ENCODE data around the gene RALY. TPM values are rescaled to one million over a fixed set of nuclear protein-coding genes. Genes with fewer than 3 reads are reported as not detected.

RALY gene
- total and polyA plus RNA-seq, 3 donors from 2014 or later: 184 to 247 (median 224) TPM

GRCh38 chr20:34042262-34042661 is 48.6 kb downstream of the RALY start:
- Histone ChIP-seq H3K4me1 (peaks cover 19% of the 10 kb centered on the region), H3K4me3 (no peak overlapping the region), H3K27ac (no peak overlapping the region), H3K27me3 (no peaks in the 10 kb centered on the region), H3K36me3 (ENCODE audit: low read depth, missing control alignments) (no peaks in the 10 kb centered on the region), H3K9me3 (no peaks in the 10 kb centered on the region)
- WGBS, 2 donors: 76 to 78% methylated on average over 4 of the region's 4 CpGs
- DNase-seq: no peak
- intact Hi-C loops (cut with DNase I; ENCODE audit: low total_unique reads): no loop called here
- no peak for TF ChIP-seq POLR2A (IDR thresholded peaks at IDR 0.05)
- TF ChIP-seq, protein P1, sequence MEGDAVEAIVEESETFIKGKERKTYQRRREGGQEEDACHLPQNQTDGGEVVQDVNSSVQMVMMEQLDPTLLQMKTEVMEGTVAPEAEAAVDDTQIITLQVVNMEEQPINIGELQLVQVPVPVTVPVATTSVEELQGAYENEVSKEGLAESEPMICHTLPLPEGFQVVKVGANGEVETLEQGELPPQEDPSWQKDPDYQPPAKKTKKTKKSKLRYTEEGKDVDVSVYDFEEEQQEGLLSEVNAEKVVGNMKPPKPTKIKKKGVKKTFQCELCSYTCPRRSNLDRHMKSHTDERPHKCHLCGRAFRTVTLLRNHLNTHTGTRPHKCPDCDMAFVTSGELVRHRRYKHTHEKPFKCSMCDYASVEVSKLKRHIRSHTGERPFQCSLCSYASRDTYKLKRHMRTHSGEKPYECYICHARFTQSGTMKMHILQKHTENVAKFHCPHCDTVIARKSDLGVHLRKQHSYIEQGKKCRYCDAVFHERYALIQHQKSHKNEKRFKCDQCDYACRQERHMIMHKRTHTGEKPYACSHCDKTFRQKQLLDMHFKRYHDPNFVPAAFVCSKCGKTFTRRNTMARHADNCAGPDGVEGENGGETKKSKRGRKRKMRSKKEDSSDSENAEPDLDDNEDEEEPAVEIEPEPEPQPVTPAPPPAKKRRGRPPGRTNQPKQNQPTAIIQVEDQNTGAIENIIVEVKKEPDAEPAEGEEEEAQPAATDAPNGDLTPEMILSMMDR (IDR thresholded peaks at IDR 0.05): no peak

- Histone ChIP-seq H3K4me3 (no peak overlapping the region), H3K4me1 (peaks cover 12% of the 10 kb centered on the region), H3K27me3 (no peaks in the 10 kb centered on the region), H3K27ac (no peak overlapping the region), H3K9me3 (no peaks in the 10 kb centered on the region), H3K36me3 (ENCODE audit: low read depth, missing control alignments) (no peaks in the 10 kb centered on the region)
- intact Hi-C loops (cut with DNase I; ENCODE audit: low total_unique reads): no loop called here
- TF ChIP-seq, protein P1 (IDR thresholded peaks at IDR 0.05): no peak
- no peak for TF ChIP-seq POLR2A (IDR thresholded peaks at IDR 0.05)
- no peak for DNase-seq
These were observed 49.3 kb downstream of the RALY start for GRCh38 chr20:34043025-34043424.

GRCh38 chr20:34045294-34045693 is 51.6 kb downstream of the RALY start:
- peak; percentile 52 for DNase-seq
- H3K4me3 ChIP-seq: no peak overlapping the region
- WGBS, 2 donors: 24 to 25% methylated on average over 2 of the region's 2 CpGs
- H3K9me3 ChIP-seq: no peaks in the 10 kb centered on the region
- H3K27ac ChIP-seq: no peak overlapping the region
- H3K27me3 ChIP-seq: no peaks in the 10 kb centered on the region
- H3K36me3 ChIP-seq (ENCODE audit: low read depth, missing control alignments): no peaks in the 10 kb centered on the region
- TF ChIP-seq, protein P1 (IDR thresholded peaks at IDR 0.05): no peak
- no peak for TF ChIP-seq POLR2A (IDR thresholded peaks at IDR 0.05)
- intact Hi-C loops (cut with DNase I; ENCODE audit: low total_unique reads): no loop called here
- peaks cover 10% of the 10 kb centered on the region for H3K4me1 ChIP-seq

DNA sequence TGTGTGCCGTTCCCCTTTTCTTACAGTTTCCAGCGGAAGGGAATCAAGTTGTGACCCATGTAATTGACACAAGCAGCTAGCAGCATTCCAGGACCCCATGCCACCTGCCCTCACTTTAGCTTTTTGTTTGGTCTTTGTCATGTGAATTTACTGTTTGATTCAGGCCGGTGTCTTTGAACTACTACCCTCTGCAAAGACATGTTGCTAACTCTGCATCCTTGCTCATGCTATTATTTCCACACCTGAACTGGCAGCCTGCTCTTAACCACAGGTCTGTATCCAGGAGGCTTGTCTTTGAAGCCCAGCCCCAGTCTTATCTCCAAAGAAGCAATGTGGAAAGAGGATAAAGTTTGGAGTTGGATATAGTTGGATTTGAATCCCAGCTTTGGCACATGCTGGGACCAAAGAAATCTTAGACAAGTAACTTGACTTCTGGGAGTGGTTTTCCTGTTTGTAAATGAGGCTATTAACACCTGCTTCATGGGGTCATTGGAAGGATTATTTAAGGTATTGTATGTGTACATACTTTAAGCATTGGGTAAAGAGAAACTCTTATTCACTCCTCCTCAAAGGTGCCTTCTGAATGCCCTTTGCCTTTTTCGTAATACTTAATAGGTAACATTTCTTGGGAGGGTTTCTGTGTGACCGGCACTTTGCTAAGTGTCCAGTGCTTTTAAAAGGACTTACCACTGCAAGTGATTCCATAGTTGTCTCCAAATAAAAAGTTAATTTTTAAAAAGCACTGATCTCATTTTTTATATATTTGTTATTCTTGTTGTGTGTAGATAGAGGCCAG is 52.4 kb downstream of the RALY start:
- intact Hi-C loops (cut with DNase I; ENCODE audit: low total_unique reads): no loop called here
- DNase-seq: no peak
- H3K27ac ChIP-seq: no peak overlapping the region
- no peaks in the 10 kb centered on the region for H3K27me3 ChIP-seq
- 88% methylated on average over 5 of the region's 5 CpGs for WGBS, 2 donors
- H3K4me1 ChIP-seq: peaks cover 17% of the 10 kb centered on the region
- H3K4me3 ChIP-seq: no peak overlapping the region
- TF ChIP-seq, protein P1 (IDR thresholded peaks at IDR 0.05): no peak
- TF ChIP-seq POLR2A (IDR thresholded peaks at IDR 0.05): no peak
- H3K36me3 ChIP-seq (ENCODE audit: low read depth, missing control alignments): no peaks in the 10 kb centered on the region
- H3K9me3 ChIP-seq: no peaks in the 10 kb centered on the region

Measured in testis (tissue), 3 donors.